ENCODE results near the gene SFT2D1. TPM values are rescaled to one million over a fixed set of nuclear protein-coding genes. Genes with fewer than 3 reads are reported as not detected.

The SFT2D1 gene
- total RNA-seq, 6 experiments from 2014 or later: 44.8 to 56.5 (median 47.3) TPM

DNA sequence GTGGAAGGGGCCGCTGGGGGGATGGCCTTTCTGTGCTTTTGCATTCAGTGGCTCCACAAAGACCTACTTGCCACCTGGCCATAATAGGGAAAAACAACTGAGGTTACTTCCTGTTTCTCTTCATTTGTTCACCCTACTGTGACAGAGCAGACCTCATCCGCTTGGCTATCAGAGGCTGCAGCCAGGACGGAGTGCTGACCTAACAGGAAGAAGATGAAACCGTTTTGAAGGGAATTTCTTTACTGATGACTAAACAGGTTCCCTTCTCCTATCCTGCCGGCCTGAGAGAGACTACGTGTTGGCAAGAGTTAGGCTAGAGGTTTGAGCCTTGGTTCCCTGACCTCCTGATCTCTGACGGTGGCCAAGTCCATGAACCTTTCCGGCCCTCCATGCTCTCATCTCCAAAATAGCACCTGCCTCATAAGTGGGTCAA is 55.5 kb downstream of the SFT2D1 start:
- Mint-ChIP-seq H3K27me3 (ENCODE audit: insufficient read depth) (peaks cover 3% of the 10 kb centered on the region), H3K27ac (no peak overlapping the region), H3K4me1 (ENCODE audit: low read depth) (no peaks in the 10 kb centered on the region)

DNA sequence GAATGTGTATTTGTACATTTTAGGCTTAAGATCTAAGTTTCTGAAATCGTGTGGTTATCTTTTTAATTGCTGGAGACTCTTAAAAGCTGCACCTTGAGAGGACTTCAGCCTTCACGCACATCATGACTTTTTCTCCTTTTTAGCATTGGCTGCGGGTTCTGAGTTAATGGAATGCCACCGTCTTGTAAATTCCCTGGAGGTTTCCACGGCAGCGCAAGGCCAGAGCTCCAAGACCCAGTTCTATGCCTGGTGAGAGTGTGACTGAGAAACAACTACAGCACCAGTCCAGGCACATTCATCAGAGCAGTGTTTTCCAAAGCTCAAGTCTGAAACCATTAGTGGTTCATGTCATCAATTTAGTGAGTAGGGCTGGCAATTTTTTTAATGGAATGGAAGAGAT is 57.1 kb downstream of the SFT2D1 start:
- no peaks in the 10 kb centered on the region for H3K36me3 Mint-ChIP-seq (ENCODE audit: low read depth)
- H3K9me3 Mint-ChIP-seq: peaks cover 7% of the 10 kb centered on the region; the same call in 1 of the 2 replicates
- no peak overlapping the region for H3K27ac Mint-ChIP-seq
- peaks cover 3% of the 10 kb centered on the region; the same call in 1 of the 2 replicates for H3K27me3 Mint-ChIP-seq (ENCODE audit: insufficient read depth)
- H3K4me3 Mint-ChIP-seq: no peak overlapping the region
- no peaks in the 10 kb centered on the region for H3K4me1 Mint-ChIP-seq (ENCODE audit: low read depth)
- no peak for DNase-seq
- TF ChIP-seq, protein P1, sequence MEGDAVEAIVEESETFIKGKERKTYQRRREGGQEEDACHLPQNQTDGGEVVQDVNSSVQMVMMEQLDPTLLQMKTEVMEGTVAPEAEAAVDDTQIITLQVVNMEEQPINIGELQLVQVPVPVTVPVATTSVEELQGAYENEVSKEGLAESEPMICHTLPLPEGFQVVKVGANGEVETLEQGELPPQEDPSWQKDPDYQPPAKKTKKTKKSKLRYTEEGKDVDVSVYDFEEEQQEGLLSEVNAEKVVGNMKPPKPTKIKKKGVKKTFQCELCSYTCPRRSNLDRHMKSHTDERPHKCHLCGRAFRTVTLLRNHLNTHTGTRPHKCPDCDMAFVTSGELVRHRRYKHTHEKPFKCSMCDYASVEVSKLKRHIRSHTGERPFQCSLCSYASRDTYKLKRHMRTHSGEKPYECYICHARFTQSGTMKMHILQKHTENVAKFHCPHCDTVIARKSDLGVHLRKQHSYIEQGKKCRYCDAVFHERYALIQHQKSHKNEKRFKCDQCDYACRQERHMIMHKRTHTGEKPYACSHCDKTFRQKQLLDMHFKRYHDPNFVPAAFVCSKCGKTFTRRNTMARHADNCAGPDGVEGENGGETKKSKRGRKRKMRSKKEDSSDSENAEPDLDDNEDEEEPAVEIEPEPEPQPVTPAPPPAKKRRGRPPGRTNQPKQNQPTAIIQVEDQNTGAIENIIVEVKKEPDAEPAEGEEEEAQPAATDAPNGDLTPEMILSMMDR (IDR thresholded peaks at IDR 0.05): no peak

More for the DNA sequence above, 55.5 kb downstream of the SFT2D1 start:
- H3K9me3 Mint-ChIP-seq: peaks cover 6% of the 10 kb centered on the region; the same call in 1 of the 2 replicates
- no peaks in the 10 kb centered on the region for H3K36me3 Mint-ChIP-seq (ENCODE audit: low read depth)
- H3K4me3 Mint-ChIP-seq: no peak overlapping the region
- TF ChIP-seq, protein P1 (IDR thresholded peaks at IDR 0.05): no peak
- DNase-seq: no peak

DNA sequence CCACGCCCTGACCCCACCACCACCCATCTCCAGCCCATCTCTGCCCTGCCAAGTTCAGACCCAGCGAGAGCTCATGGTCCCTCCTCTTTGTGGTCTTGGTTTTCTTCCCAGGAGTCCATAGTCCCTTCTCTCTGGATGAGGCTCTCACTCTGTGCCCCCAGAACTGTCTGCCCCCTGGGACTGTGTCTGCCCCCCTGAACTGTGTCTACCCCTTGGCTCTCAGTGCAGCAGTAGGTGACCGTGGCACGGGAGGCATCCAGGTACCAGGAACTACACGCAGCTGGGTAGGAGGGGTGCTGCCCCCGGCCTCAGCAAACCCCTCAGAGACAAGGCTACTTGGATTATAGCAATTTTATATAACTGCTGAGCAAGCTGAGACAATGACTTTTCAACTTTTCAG is 57.7 kb downstream of the SFT2D1 start:
- Mint-ChIP-seq H3K27me3 (ENCODE audit: insufficient read depth) (peaks cover 3% of the 10 kb centered on the region; the same call in 1 of the 2 replicates), H3K4me3 (no peak overlapping the region), H3K4me1 (ENCODE audit: low read depth) (no peaks in the 10 kb centered on the region), H3K36me3 (ENCODE audit: low read depth) (no peaks in the 10 kb centered on the region), H3K27ac (no peak overlapping the region), H3K9me3 (peaks cover 8% of the 10 kb centered on the region; the same call in 1 of the 2 replicates)
- TF ChIP-seq, protein P1 (IDR thresholded peaks at IDR 0.05): no peak
- no peak for DNase-seq

DNA sequence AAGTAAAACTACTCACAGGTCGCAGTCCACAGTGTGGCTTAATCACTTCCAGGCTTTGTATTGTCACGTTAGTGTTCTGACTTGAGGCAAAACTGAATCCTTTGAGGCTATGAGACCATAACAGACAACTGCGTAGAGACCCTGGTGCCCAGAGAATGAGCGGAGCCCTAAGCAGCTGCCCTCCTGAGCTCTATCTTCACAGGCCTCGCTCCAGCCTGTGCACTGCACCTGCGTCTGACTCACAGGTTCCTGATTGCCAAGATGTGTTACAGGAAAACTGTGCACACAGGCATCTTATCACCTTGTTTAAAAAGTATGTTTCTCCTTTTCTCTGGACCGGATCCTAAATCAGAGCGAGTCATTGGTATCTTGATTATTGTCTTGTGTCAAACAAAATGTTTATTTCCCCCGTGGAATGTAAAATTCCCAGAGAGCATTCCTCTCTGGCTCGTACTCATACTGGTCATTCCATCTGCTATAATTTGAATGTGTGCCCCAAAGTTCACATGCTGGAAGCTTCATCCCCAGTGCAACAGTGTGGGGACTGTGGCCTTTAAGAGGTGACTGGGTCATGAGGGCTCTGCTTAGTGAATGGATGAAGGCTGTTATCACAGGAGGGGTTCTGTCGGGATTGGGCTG is 59.8 kb downstream of the SFT2D1 start:
- Mint-ChIP-seq H3K9me3 (peaks cover 4% of the 10 kb centered on the region; the same call in 1 of the 2 replicates), H3K27ac (no peak overlapping the region), H3K4me3 (no peak overlapping the region), H3K4me1 (ENCODE audit: low read depth) (no peaks in the 10 kb centered on the region), H3K36me3 (ENCODE audit: low read depth) (no peaks in the 10 kb centered on the region), H3K27me3 (ENCODE audit: insufficient read depth) (peaks cover 3% of the 10 kb centered on the region; the same call in 1 of the 2 replicates)
- TF ChIP-seq, protein P1 (IDR thresholded peaks at IDR 0.05): no peak
- DNase-seq: no peak

DNA sequence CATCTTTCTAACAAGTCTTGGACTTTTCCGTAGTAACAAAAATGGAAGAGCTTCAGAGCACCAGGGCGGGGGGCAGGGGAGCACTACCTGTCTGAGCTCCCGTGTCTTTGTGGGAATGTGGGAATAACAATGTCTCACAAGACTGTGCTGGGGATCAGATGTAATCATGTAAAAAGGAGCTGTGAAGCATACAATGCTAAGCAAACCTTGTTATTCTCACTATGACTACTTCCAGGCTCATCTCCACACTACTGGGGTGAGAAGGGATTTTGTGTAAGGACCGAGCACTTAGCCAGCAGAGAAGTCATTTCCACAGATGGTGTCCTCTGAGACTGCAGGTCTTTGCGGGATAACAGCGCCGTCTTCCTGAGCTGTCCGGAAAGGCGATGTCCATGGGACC is 61.2 kb downstream of the SFT2D1 start:
- TF ChIP-seq, protein P1 (IDR thresholded peaks at IDR 0.05): no peak
- H3K36me3 Mint-ChIP-seq (ENCODE audit: low read depth): no peaks in the 10 kb centered on the region

More for the DNA sequence above, 61.2 kb downstream of the SFT2D1 start:
- H3K27ac Mint-ChIP-seq: no peak overlapping the region
- H3K4me3 Mint-ChIP-seq: no peak overlapping the region
- peaks cover 4% of the 10 kb centered on the region; the same call in 1 of the 2 replicates for H3K9me3 Mint-ChIP-seq
- no peaks in the 10 kb centered on the region for H3K4me1 Mint-ChIP-seq (ENCODE audit: low read depth)
- peaks cover 3% of the 10 kb centered on the region; the same call in 1 of the 2 replicates for H3K27me3 Mint-ChIP-seq (ENCODE audit: insufficient read depth)
- DNase-seq: no peak
